ENCODE data around the gene JAK1. TPM values are rescaled to one million over a fixed set of nuclear protein-coding genes. Genes with fewer than 3 reads are reported as not detected.
A peak's percentile ranks its signal among the peaks of the same experiment; 100 is the strongest.

Gene JAK1
- total and polyA plus RNA-seq, 4 donors, result 81.4 to 109 (median 103) TPM

- 0% methylated on average over 42 of the region's 52 CpGs for WGBS (ENCODE audit: insufficient coverage)
- Histone ChIP-seq H3K27me3 (ENCODE audit: control insufficient read depth, insufficient read depth, low read length) (no peaks in the 10 kb centered on the region), H3K4me1 (ENCODE audit: control insufficient read depth, insufficient read depth, low read length) (peaks cover 4% of the 10 kb centered on the region), H3K36me3 (ENCODE audit: control insufficient read depth, insufficient read depth, low read length) (no peaks in the 10 kb centered on the region), H3K9me3 (ENCODE audit: control insufficient read depth, insufficient read depth, low read length) (no peaks in the 10 kb centered on the region), H3K4me3 (ENCODE audit: low read depth, low read length) (peak overlapping the region; percentile 78), H3K27ac (ENCODE audit: low read depth, low read length) (peak overlapping the region; percentile 90)
- peak in 4 of 6 donors; percentile 35 to 77 (median 60) for DNase-seq (ENCODE audit: low read depth in 4 of 6, low spot score in 6 of 6)
Observed at GRCh38 chr1:64965366-64966157, 787 bp downstream of the JAK1 start.

- Histone ChIP-seq H3K27ac (ENCODE audit: low read depth, low read length) (no peak overlapping the region), H3K27me3 (ENCODE audit: control insufficient read depth, insufficient read depth, low read length) (no peaks in the 10 kb centered on the region), H3K36me3 (ENCODE audit: control insufficient read depth, insufficient read depth, low read length) (no peaks in the 10 kb centered on the region), H3K9me3 (ENCODE audit: control insufficient read depth, insufficient read depth, low read length) (no peaks in the 10 kb centered on the region), H3K4me1 (ENCODE audit: control insufficient read depth, insufficient read depth, low read length) (peaks cover 4% of the 10 kb centered on the region), H3K4me3 (ENCODE audit: low read depth, low read length) (no peak overlapping the region)
- no CpG with 5 or more reads among the region's 5 CpGs for WGBS (ENCODE audit: insufficient coverage)
- no peak for DNase-seq (ENCODE audit: low read depth in 4 of 6, low spot score in 6 of 6)
Observed at GRCh38 chr1:64963466-64963865, 2.9 kb downstream of the JAK1 start.

DNA sequence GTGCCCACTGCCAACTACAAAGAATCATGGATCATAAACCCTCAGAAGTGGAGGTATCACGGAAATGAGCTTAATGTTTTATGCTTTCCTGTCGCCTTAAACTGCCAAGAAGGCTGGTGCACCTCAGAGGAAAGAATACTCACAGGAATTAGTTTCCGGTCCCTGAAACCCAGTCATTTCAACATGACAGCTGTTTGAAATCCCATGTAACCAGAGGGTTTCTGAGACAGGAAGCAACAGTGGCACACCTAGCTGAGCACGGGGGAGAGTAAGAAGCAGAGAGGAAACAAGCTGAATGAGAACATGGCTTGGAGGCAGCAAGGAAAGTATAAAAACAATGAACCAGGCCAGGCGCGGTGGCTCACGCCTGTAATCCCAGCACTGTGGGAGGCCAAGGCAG is 3.9 kb downstream of the JAK1 start:
- peak in 1 of 6 donors; percentile 15 for DNase-seq (ENCODE audit: low read depth in 4 of 6, low spot score in 6 of 6)
- Histone ChIP-seq H3K36me3 (ENCODE audit: control insufficient read depth, insufficient read depth, low read length) (no peaks in the 10 kb centered on the region), H3K4me1 (ENCODE audit: control insufficient read depth, insufficient read depth, low read length) (peaks cover 4% of the 10 kb centered on the region), H3K27ac (ENCODE audit: low read depth, low read length) (no peak overlapping the region), H3K27me3 (ENCODE audit: control insufficient read depth, insufficient read depth, low read length) (no peaks in the 10 kb centered on the region), H3K4me3 (ENCODE audit: low read depth, low read length) (no peak overlapping the region), H3K9me3 (ENCODE audit: control insufficient read depth, insufficient read depth, low read length) (no peaks in the 10 kb centered on the region)
- 82% methylated on average over 4 of the region's 7 CpGs for WGBS (ENCODE audit: insufficient coverage)

- H3K4me1 ChIP-seq (ENCODE audit: control insufficient read depth, insufficient read depth, low read length), result no peaks in the 10 kb centered on the region
- DNase-seq (ENCODE audit: low read depth in 4 of 6, low spot score in 6 of 6), result no peak
- H3K4me3 ChIP-seq (ENCODE audit: low read depth, low read length), result no peak overlapping the region
- no peaks in the 10 kb centered on the region for H3K9me3 ChIP-seq (ENCODE audit: control insufficient read depth, insufficient read depth, low read length)
- no peaks in the 10 kb centered on the region for H3K27me3 ChIP-seq (ENCODE audit: control insufficient read depth, insufficient read depth, low read length)
- H3K27ac ChIP-seq (ENCODE audit: low read depth, low read length), result no peak overlapping the region
- no CpG with 5 or more reads among the region's 1 CpG for WGBS (ENCODE audit: insufficient coverage)
- H3K36me3 ChIP-seq (ENCODE audit: control insufficient read depth, insufficient read depth, low read length), result no peaks in the 10 kb centered on the region
Observed at GRCh38 chr1:64961923-64962322, 4.4 kb downstream of the JAK1 start.

GRCh38 chr1:64960731-64961130 is 5.6 kb downstream of the JAK1 start:
- DNase-seq (ENCODE audit: low read depth in 4 of 6, low spot score in 6 of 6), result no peak
- Histone ChIP-seq H3K27me3 (ENCODE audit: control insufficient read depth, insufficient read depth, low read length) (no peaks in the 10 kb centered on the region), H3K4me3 (ENCODE audit: low read depth, low read length) (no peak overlapping the region), H3K27ac (ENCODE audit: low read depth, low read length) (no peak overlapping the region), H3K4me1 (ENCODE audit: control insufficient read depth, insufficient read depth, low read length) (peaks cover 1% of the 10 kb centered on the region), H3K36me3 (ENCODE audit: control insufficient read depth, insufficient read depth, low read length) (no peaks in the 10 kb centered on the region), H3K9me3 (ENCODE audit: control insufficient read depth, insufficient read depth, low read length) (no peaks in the 10 kb centered on the region)

GRCh38 chr1:64959986-64960385 is 6.4 kb downstream of the JAK1 start:
- WGBS (ENCODE audit: insufficient coverage), result no CpG with 5 or more reads among the region's 6 CpGs
- no peaks in the 10 kb centered on the region for H3K9me3 ChIP-seq (ENCODE audit: control insufficient read depth, insufficient read depth, low read length)
- no peak overlapping the region for H3K4me3 ChIP-seq (ENCODE audit: low read depth, low read length)
- DNase-seq (ENCODE audit: low read depth in 4 of 6, low spot score in 6 of 6), result no peak
- peaks cover 4% of the 10 kb centered on the region for H3K4me1 ChIP-seq (ENCODE audit: control insufficient read depth, insufficient read depth, low read length)
- no peak overlapping the region for H3K27ac ChIP-seq (ENCODE audit: low read depth, low read length)
- H3K36me3 ChIP-seq (ENCODE audit: control insufficient read depth, insufficient read depth, low read length), result no peaks in the 10 kb centered on the region
- H3K27me3 ChIP-seq (ENCODE audit: control insufficient read depth, insufficient read depth, low read length), result no peaks in the 10 kb centered on the region

DNA sequence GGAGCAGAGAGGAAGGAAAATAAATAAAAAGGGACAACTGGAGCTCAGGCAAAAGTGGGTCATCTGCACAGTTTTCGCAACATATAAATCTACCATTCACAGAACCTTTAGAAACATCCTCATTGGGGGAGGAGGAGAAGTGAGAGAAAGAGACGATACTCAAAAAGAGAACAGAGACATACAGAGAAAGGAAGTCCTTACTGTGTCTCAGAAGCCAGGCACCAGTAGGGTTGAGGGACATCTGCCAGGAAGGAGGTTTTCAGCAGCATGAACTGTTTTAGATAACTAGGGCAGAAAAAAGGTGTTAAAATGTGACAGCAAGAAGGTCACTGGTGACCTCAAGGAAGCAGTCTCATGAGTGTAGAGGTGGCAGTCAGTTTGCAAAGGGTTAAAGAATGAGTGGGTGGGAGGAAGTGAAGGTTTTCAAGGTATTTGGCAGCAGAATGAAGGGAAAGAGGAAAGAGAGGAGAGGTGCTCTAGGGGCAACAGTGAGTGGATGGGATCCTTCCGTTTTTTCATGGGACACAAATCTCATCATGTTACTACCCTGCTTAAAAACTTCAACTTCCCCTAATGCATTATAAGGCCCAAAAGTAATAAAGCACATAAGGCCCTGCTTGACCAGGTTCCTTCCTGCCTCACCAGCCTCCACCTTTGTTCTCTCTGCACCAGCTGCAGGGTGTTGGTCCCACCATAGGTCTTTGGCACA is 9.5 kb downstream of the JAK1 start:
- Histone ChIP-seq H3K9me3 (ENCODE audit: control insufficient read depth, insufficient read depth, low read length) (no peaks in the 10 kb centered on the region), H3K36me3 (ENCODE audit: control insufficient read depth, insufficient read depth, low read length) (no peaks in the 10 kb centered on the region), H3K27ac (ENCODE audit: low read depth, low read length) (no peak overlapping the region), H3K27me3 (ENCODE audit: control insufficient read depth, insufficient read depth, low read length) (no peaks in the 10 kb centered on the region), H3K4me1 (ENCODE audit: control insufficient read depth, insufficient read depth, low read length) (peaks cover 4% of the 10 kb centered on the region), H3K4me3 (ENCODE audit: low read depth, low read length) (no peak overlapping the region)
- 40% methylated on average over 1 of the region's 3 CpGs for WGBS (ENCODE audit: insufficient coverage)
- DNase-seq (ENCODE audit: low read depth in 4 of 6, low spot score in 6 of 6), result no peak

- H3K4me1 ChIP-seq (ENCODE audit: control insufficient read depth, insufficient read depth, low read length), result peaks cover 4% of the 10 kb centered on the region
- H3K36me3 ChIP-seq (ENCODE audit: control insufficient read depth, insufficient read depth, low read length), result no peaks in the 10 kb centered on the region
- 73% methylated on average over 1 of the region's 3 CpGs for WGBS (ENCODE audit: insufficient coverage)
- H3K27ac ChIP-seq (ENCODE audit: low read depth, low read length), result no peak overlapping the region
- no peak for DNase-seq (ENCODE audit: low read depth in 4 of 6, low spot score in 6 of 6)
- H3K27me3 ChIP-seq (ENCODE audit: control insufficient read depth, insufficient read depth, low read length), result no peaks in the 10 kb centered on the region
- no peaks in the 10 kb centered on the region for H3K9me3 ChIP-seq (ENCODE audit: control insufficient read depth, insufficient read depth, low read length)
- H3K4me3 ChIP-seq (ENCODE audit: low read depth, low read length), result no peak overlapping the region
Observed at GRCh38 chr1:64956010-64956640, 10.2 kb downstream of the JAK1 start.

GRCh38 chr1:64955097-64956009 is 11.0 kb downstream of the JAK1 start:
- no peaks in the 10 kb centered on the region for H3K36me3 ChIP-seq (ENCODE audit: control insufficient read depth, insufficient read depth, low read length)
- peaks cover 4% of the 10 kb centered on the region for H3K4me1 ChIP-seq (ENCODE audit: control insufficient read depth, insufficient read depth, low read length)
- no peaks in the 10 kb centered on the region for H3K27me3 ChIP-seq (ENCODE audit: control insufficient read depth, insufficient read depth, low read length)
- whole genome bisulfite sequencing (ENCODE audit: insufficient coverage), result 63% methylated on average over 9 of the region's 14 CpGs
- peak in 1 of 6 donors; percentile 24 for DNase-seq (ENCODE audit: low read depth in 4 of 6, low spot score in 6 of 6)
- no peak overlapping the region for H3K27ac ChIP-seq (ENCODE audit: low read depth, low read length)
- H3K4me3 ChIP-seq (ENCODE audit: low read depth, low read length), result no peak overlapping the region
- no peaks in the 10 kb centered on the region for H3K9me3 ChIP-seq (ENCODE audit: control insufficient read depth, insufficient read depth, low read length)

All from spinal cord (tissue), 10 donors.